HepG2 (cell line): ENCODE measurements around the gene EEPD1. TPM values are rescaled to one million over a fixed set of nuclear protein-coding genes. Genes with fewer than 3 reads are reported as not detected.

Experiments
- ASH2L ChIP-seq: fragments of 300-600, 200-600 bp; sonication (generic); IDR thresholded peaks from 2 replicates; pipeline ENCODE4 v1.7.0; 2017; ENCODE audit warnings: low read depth, mild to moderate bottlenecking, moderate library complexity, mixed read lengths, low read length; ENCODE audit not compliant: insufficient read length
- BRCA1 ChIP-seq: sonication (generic); formaldehyde crosslinking; IDR thresholded peaks from 2 replicates; pipeline ENCODE4 v1.4.0; 2020; ENCODE audit warnings: missing genetic modification reagents
- CC2D1A ChIP-seq: sonication (generic); formaldehyde crosslinking; IDR thresholded peaks from 2 replicates; pipeline ENCODE4 v1.8.1; 2023; ENCODE audit warnings: mild to moderate bottlenecking, missing genetic modification reagents
- ETV5 ChIP-seq: IDR thresholded peaks from 2 replicates; pipeline ENCODE4 v1.6.1; 2018; ENCODE audit warnings: missing biosample characterization, missing genetic modification reagents, inconsistent platforms, borderline replicate concordance
- GABPB1 ChIP-seq: IDR thresholded peaks from 2 replicates; pipeline ENCODE4 v1.6.1; 2016; ENCODE audit warnings: mild to moderate bottlenecking, missing genetic modification reagents, moderate library complexity, missing compliant biosample characterization
- GLMP ChIP-seq: sonication (generic); formaldehyde crosslinking; IDR thresholded peaks from 2 replicates; pipeline ENCODE4 v1.9.0; 2021; ENCODE audit warnings: missing genetic modification reagents, mild to moderate bottlenecking, borderline replicate concordance
- HINFP ChIP-seq: sonication (generic); formaldehyde crosslinking; IDR thresholded peaks from 2 replicates; pipeline ENCODE4 v1.4.0; 2020; ENCODE audit warnings: low read depth, mild to moderate bottlenecking, missing genetic modification reagents
- MATR3 ChIP-seq: sonication (generic); formaldehyde crosslinking; IDR thresholded peaks from 2 replicates; pipeline ENCODE4 v1.4.0; 2020; ENCODE audit warnings: missing genetic modification reagents
- MEF2D ChIP-seq: sonication (generic); formaldehyde crosslinking; IDR thresholded peaks from 2 replicates; pipeline ENCODE4 v1.5.1; 2020; ENCODE audit warnings: mild to moderate bottlenecking, missing genetic modification reagents
- NFE2 ChIP-seq: sonication (generic); formaldehyde crosslinking; IDR thresholded peaks from 2 replicates; pipeline ENCODE4 v1.4.0; 2020; ENCODE audit warnings: missing genetic modification reagents
- POLR2G ChIP-seq: fragments of 200-400 bp; formaldehyde crosslinking; IDR thresholded peaks from 2 replicates; pipeline ENCODE4 v1.6.1; 2018; ENCODE audit warnings: mild to moderate bottlenecking, low read depth, low read length, moderate library complexity
- PRMT3 ChIP-seq: sonication (generic); formaldehyde crosslinking; IDR thresholded peaks from 2 replicates; pipeline ENCODE4 v1.8.1; 2022; ENCODE audit warnings: low read depth, mild to moderate bottlenecking, moderate library complexity, missing genetic modification reagents, borderline replicate concordance
- RAD21 ChIP-seq: fragments of 450-650 bp; formaldehyde crosslinking; IDR thresholded peaks from 2 replicates; pipeline ENCODE4 v1.5.0; 2020; ENCODE audit warnings: mild to moderate bottlenecking
- TEAD3 ChIP-seq: optimal IDR thresholded peaks from 2 replicates; pipeline ENCODE3; 2016; ENCODE audit warnings: borderline replicate concordance
- ZBTB3 ChIP-seq: sonication (generic); formaldehyde crosslinking; IDR thresholded peaks from 2 replicates; pipeline ENCODE4 v1.4.0; 2020; ENCODE audit warnings: low read depth, mild to moderate bottlenecking, moderate library complexity, missing genetic modification reagents, borderline replicate concordance
- ZIK1 ChIP-seq: sonication (generic); formaldehyde crosslinking; IDR thresholded peaks from 2 replicates; pipeline ENCODE4 v1.5.0; 2020; ENCODE audit warnings: mild to moderate bottlenecking, low read depth, missing genetic modification reagents, borderline replicate concordance
- ZNF224 ChIP-seq: sonication (generic); formaldehyde crosslinking; IDR thresholded peaks from 2 replicates; pipeline ENCODE4 v1.5.0; 2020; ENCODE audit warnings: mild to moderate bottlenecking, missing genetic modification reagents
- ZNF235 ChIP-seq: sonication (generic); formaldehyde crosslinking; IDR thresholded peaks from 2 replicates; pipeline ENCODE4 v1.8.1; 2023; ENCODE audit warnings: mild to moderate bottlenecking, missing genetic modification reagents, borderline replicate concordance
- ZNF34 ChIP-seq: sonication (generic); formaldehyde crosslinking; IDR thresholded peaks from 2 replicates; pipeline ENCODE4 v1.4.0; 2020; ENCODE audit warnings: mild to moderate bottlenecking, missing genetic modification reagents, borderline replicate concordance
- ZNF468 ChIP-seq: sonication (generic); formaldehyde crosslinking; IDR thresholded peaks from 2 replicates; pipeline ENCODE4 v1.8.0; 2022; ENCODE audit warnings: mild to moderate bottlenecking, moderate library complexity, missing genetic modification reagents
- ZNF557 ChIP-seq: sonication (generic); formaldehyde crosslinking; IDR thresholded peaks from 2 replicates; pipeline ENCODE4 v1.4.0; 2020; ENCODE audit warnings: missing genetic modification reagents
- ZNF577 ChIP-seq: sonication (generic); formaldehyde crosslinking; IDR thresholded peaks from 2 replicates; pipeline ENCODE4 v1.4.0; 2020; ENCODE audit warnings: mild to moderate bottlenecking, low read depth, missing genetic modification reagents, borderline replicate concordance
- ZNF724P ChIP-seq: sonication (generic); formaldehyde crosslinking; IDR thresholded peaks from 2 replicates; pipeline ENCODE4 v1.8.0; 2022; ENCODE audit warnings: missing genetic modification reagents, borderline replicate concordance
- ZNF75D ChIP-seq: sonication (generic); formaldehyde crosslinking; IDR thresholded peaks from 2 replicates; pipeline ENCODE4 v1.8.1; 2023; ENCODE audit warnings: missing genetic modification reagents, mild to moderate bottlenecking, borderline replicate concordance
- ZSCAN29 ChIP-seq: sonication (generic); formaldehyde crosslinking; conservative IDR thresholded peaks from 2 replicates; pipeline ENCODE4 v1.4.0; 2020; ENCODE audit warnings: mild to moderate bottlenecking, missing genetic modification reagents
- polyA plus RNA-seq, 8 experiments: library from polyadenylated mRNA; depleted of rRNA in 3 of 8; stranded (reverse) in 7 of 8; unstranded in 1 of 8; fragments of >200 nt; fragmentation: Illumina TruSeq in 4 of 8; extraction: Trizol in 4 of 8; gene quantifications; 2 replicates each; pipeline versions ENCODE4 v1.2.1 to v1.2.3, GENCODE V29; 2011 to 2016; ENCODE audit warnings: low read depth in 4 of 8, missing spikeins in 1 of 8, mixed read lengths in 1 of 8; ENCODE audit not compliant: insufficient read depth in 1 of 8
- total RNA-seq, 5 experiments: library from RNA; depleted of rRNA; stranded (reverse); fragments of >200 nt; fragmentation: Illumina TruSeq; extraction: Trizol; gene quantifications; 2 replicates each; pipeline ENCODE4 v1.2.3, GENCODE V29; 2016; ENCODE audit warnings: low read depth in 1 of 5
- TF ChIP-seq, protein P1 (sequence below): sonication (generic); formaldehyde crosslinking; conservative IDR thresholded peaks from 2 replicates; pipeline ENCODE4 v1.8.1; 2023; ENCODE audit warnings: missing genetic modification reagents

Gene EEPD1
- total and polyA plus RNA-seq, 2 of the 13 experiments (the other 11 are each of a cell fraction or from before 2014, with no cell fraction given), result 10.1 to 16.4 TPM

- TF ChIP-seq ZNF224 (CRISPR knock-in tag), result no peak
- no peak for TF ChIP-seq MATR3 (CRISPR knock-in tag)
- peak; percentile 84 for TF ChIP-seq TEAD3 (CRISPR knock-in tag)
- no peak for TF ChIP-seq ZSCAN29
- peak; percentile 73 for TF ChIP-seq MEF2D (CRISPR knock-in tag)
- no peak for TF ChIP-seq GLMP (CRISPR knock-in tag)
- TF ChIP-seq HINFP, result no peak
- TF ChIP-seq CC2D1A (CRISPR knock-in tag), result no peak
- TF ChIP-seq PRMT3, result 0 out of 2 replicates have a peak, but pooled peaks have one; percentile 55
- TF ChIP-seq BRCA1 (CRISPR knock-in tag), result no peak
- no peak for TF ChIP-seq POLR2G
- TF ChIP-seq ETV5, result peak; percentile 11; the same call in 1 of the 2 replicates
- TF ChIP-seq NFE2 (CRISPR knock-in tag), result no peak
- TF ChIP-seq, protein P1, sequence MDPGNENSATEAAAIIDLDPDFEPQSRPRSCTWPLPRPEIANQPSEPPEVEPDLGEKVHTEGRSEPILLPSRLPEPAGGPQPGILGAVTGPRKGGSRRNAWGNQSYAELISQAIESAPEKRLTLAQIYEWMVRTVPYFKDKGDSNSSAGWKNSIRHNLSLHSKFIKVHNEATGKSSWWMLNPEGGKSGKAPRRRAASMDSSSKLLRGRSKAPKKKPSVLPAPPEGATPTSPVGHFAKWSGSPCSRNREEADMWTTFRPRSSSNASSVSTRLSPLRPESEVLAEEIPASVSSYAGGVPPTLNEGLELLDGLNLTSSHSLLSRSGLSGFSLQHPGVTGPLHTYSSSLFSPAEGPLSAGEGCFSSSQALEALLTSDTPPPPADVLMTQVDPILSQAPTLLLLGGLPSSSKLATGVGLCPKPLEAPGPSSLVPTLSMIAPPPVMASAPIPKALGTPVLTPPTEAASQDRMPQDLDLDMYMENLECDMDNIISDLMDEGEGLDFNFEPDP (CRISPR knock-in tag), result no peak
- TF ChIP-seq ZNF75D (CRISPR knock-in tag), result no peak
- TF ChIP-seq ZNF557, result no peak
- no peak for TF ChIP-seq ZNF468 (CRISPR knock-in tag)
- no peak for TF ChIP-seq GABPB1 (CRISPR knock-in tag)
- TF ChIP-seq RAD21, result peak; percentile 13; the same call in 1 of the 2 replicates
- peak; percentile 58 for TF ChIP-seq ASH2L
- no peak for TF ChIP-seq ZIK1 (CRISPR knock-in tag)
- no peak for TF ChIP-seq ZBTB3
- no peak for TF ChIP-seq ZNF577 (CRISPR knock-in tag)
- no peak for TF ChIP-seq ZNF235 (CRISPR knock-in tag)
- TF ChIP-seq ZNF34, result no peak
- TF ChIP-seq ZNF724P (CRISPR knock-in tag), result no peak
These were observed 119.7 kb downstream of the EEPD1 start (continued) for GRCh38 chr7:36272567-36273269.
